K562 (cell line): ENCODE data around the gene DHRS3.

Experiments used
- CHD2 ChIP-seq: IDR thresholded peaks from 2 replicates; pipeline ENCODE4 v1.6.1; 2011; ENCODE audit warnings: low read depth, low read length
- CTCF ChIP-seq, 3 experiments: IDR thresholded peaks in 2 of 3; conservative IDR thresholded peaks in 1 of 3; 2 replicates each; pipeline ENCODE4 v1.5.1; 2011 to 2012; ENCODE audit warnings: low read length in 3 of 3, mild to moderate bottlenecking in 3 of 3, control low read depth in 2 of 3, improper control_type of control experiment in 1 of 3, inconsistent platforms in 1 of 3, low read depth in 1 of 3, mixed read lengths in 1 of 3, moderate library complexity in 1 of 3; ENCODE audit not compliant: insufficient read depth in 2 of 3
- EZH2 ChIP-seq: IDR thresholded peaks from 2 replicates; pipeline ENCODE4 v1.6.1; 2012; ENCODE audit warnings: low read depth, mild to moderate bottlenecking, inconsistent platforms, low read length, borderline replicate concordance
- GABPB2 ChIP-seq: fragments of 250-450 bp; sonication (Bioruptor Pico); conservative IDR thresholded peaks from 2 replicates; pipeline ENCODE4 v1.5.1; 2021; ENCODE audit warnings: mild to moderate bottlenecking
- KLF16 ChIP-seq: IDR thresholded peaks from 2 replicates; pipeline ENCODE4 v1.6.1; 2016; ENCODE audit warnings: antibody characterized with exemption
- TRIM25 ChIP-seq: fragments of 450-650 bp; IDR thresholded peaks from 2 replicates; pipeline ENCODE4 v1.7.0; 2016; ENCODE audit warnings: borderline replicate concordance
- ZBED1 ChIP-seq: IDR thresholded peaks from 2 replicates; pipeline ENCODE4 v1.6.1; 2014
- ZNF695 ChIP-seq: fragments of 450-650 bp; formaldehyde crosslinking; IDR thresholded peaks from 2 replicates; pipeline ENCODE4 v1.4.0; 2020; ENCODE audit warnings: mild to moderate bottlenecking, moderate library complexity
- TF ChIP-seq, protein P1 (sequence below): fragments of 450-650 bp; IDR thresholded peaks from 2 replicates; pipeline ENCODE4 v1.6.1; 2016; ENCODE audit warnings: borderline replicate concordance

DNA sequence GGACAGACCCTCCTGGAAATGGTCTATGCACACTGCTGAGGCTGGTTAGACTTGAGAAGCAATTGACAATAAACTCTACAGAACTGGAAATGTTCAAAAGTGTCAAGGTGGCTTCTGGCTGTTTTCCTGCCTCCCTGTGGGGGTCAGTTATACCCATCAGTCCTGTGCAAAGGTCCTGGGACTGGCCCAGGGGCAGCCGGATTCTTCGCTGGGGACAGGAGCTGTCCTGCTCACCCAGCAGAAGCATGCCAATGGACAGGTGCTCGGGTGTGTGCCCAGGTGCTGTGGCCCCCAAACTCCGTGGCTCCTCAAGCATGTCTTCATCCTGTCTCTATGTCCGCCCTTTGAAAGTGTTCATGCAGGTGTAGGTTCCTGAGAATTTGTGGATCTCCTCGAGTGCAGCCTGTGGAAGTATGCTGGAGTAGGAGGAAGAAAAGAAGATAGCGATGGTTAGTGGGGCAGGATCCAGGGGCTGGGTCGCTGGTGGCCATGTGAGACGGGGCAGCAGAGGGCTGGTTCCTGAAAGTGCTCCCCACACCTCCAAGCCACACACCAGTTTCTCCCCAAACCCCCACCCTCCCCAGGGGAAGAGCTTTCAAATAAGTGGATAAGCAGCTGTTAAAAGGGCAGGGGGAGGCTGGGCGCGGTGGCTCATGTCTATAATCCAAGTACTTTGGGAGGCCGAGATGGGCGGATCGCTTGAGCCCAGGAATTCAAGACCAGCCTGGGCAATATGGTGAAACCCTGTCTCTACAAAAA lies 49.8 kb downstream of the DHRS3 start:
- TF ChIP-seq, protein P1, sequence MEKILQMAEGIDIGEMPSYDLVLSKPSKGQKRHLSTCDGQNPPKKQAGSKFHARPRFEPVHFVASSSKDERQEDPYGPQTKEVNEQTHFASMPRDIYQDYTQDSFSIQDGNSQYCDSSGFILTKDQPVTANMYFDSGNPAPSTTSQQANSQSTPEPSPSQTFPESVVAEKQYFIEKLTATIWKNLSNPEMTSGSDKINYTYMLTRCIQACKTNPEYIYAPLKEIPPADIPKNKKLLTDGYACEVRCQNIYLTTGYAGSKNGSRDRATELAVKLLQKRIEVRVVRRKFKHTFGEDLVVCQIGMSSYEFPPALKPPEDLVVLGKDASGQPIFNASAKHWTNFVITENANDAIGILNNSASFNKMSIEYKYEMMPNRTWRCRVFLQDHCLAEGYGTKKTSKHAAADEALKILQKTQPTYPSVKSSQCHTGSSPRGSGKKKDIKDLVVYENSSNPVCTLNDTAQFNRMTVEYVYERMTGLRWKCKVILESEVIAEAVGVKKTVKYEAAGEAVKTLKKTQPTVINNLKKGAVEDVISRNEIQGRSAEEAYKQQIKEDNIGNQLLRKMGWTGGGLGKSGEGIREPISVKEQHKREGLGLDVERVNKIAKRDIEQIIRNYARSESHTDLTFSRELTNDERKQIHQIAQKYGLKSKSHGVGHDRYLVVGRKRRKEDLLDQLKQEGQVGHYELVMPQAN, result no peak
- TF ChIP-seq ZNF695 (CRISPR knock-in tag), result no peak
- no peak for TF ChIP-seq KLF16
- no peak for TF ChIP-seq CTCF (IDR thresholded peaks at IDR 0.05 in 2 of 3, conservative IDR thresholded peaks at IDR 0.05 in 1 of 3; ENCODE audit: insufficient read depth in 2 of 3, low read depth in 1 of 3, low read length in 3 of 3)
- TF ChIP-seq CHD2, result no peak
- TF ChIP-seq ZBED1, result no peak
- no peak for TF ChIP-seq TRIM25
- no peak for TF ChIP-seq GABPB2
- TF ChIP-seq EZH2, result no peak
